Stimulated activated CD8-positive, alpha-beta memory T cell treated with anti-CD3 and anti-CD28 coated beads, Interleukin-4, amount 100 ng/mL, for 4 hours (primary cell): ENCODE measurements around the gene PACSIN2.
"Not testable (repeated sequence)": the region's sequence is repeated elsewhere in the genome, so short reads cannot be mapped to it uniquely, and the experiment has no call there.

Source experiments
- DNase-seq, 2 donors: peaks; one replicate each; pipeline ENCODE4 v3.0.0-alpha.2; 2020; ENCODE audit warnings: low read depth in 2 of 2, low spot score in 1 of 2

PACSIN2 gene

GRCh38 chr22:42928969-42929837, 85.7 kb downstream of the PACSIN2 start:
- DNase-seq = no peak

DNA sequence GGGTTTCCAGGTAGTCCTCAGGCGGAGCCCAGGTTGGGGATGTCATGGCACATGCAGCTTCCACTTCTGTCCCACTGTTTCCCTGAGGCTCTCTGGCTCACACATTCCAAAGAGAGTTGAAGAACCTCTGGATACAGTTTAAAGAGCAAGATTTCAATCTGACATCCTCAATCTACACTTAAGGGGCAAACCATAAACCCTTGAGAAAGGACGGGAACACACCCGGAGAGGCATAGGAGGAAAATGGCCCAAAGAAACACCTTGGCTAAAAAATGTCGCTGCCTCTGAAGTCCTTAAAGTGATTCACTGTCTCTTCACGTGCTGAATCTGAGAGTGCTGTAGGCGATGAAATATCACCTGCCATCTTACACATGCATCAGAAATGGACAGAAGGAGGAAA, 87.0 kb downstream of the PACSIN2 start:
- DNase-seq = no peak

- no peak for DNase-seq
Measured at GRCh38 chr22:42926768-42927167, 88.2 kb downstream of the PACSIN2 start.

DNA sequence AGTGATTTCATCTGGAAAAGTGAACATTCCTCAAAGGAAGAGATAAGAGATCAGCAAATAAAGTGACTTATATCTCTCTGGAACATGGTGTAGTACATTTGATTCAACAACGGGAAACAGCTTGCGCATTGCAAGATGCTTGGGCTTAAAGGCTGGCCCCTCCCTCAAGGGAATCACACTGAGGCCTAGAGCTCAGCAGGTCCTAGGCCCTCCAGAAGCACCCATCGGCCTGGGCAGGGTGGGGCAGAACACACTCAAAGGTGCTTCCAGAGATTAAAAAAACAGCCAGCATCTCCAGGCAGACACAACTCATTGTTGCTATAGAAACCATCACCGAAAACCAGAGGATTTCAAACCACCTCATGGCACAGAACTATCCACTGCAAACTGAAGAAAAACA, 88.8 kb downstream of the PACSIN2 start:
- DNase-seq = no peak

DNA sequence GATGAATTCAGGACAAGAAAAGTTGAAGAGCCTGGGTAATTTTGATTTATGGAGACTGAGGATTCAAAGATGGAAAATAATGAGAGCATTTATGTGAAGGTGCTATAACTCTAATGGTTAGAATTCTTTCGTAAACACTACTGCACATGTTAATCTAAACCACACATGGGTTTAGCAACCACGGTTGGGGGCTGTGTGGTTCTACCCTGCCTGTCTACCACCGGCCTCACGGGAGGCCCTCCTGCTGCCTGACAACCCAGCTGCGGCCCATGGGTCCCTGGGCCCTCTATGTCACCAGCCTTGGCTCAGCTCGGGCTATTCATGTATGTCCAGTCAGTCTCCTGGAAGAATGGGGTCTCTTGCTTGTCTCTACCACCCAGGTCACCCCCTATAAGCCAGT, 89.4 kb downstream of the PACSIN2 start:
- no peak for DNase-seq

GRCh38 chr22:42925031-42925430, 89.9 kb downstream of the PACSIN2 start:
- not testable (repeated sequence) for DNase-seq

- no peak for DNase-seq
Measured at GRCh38 chr22:42924436-42924835, 90.5 kb downstream of the PACSIN2 start.

DNA sequence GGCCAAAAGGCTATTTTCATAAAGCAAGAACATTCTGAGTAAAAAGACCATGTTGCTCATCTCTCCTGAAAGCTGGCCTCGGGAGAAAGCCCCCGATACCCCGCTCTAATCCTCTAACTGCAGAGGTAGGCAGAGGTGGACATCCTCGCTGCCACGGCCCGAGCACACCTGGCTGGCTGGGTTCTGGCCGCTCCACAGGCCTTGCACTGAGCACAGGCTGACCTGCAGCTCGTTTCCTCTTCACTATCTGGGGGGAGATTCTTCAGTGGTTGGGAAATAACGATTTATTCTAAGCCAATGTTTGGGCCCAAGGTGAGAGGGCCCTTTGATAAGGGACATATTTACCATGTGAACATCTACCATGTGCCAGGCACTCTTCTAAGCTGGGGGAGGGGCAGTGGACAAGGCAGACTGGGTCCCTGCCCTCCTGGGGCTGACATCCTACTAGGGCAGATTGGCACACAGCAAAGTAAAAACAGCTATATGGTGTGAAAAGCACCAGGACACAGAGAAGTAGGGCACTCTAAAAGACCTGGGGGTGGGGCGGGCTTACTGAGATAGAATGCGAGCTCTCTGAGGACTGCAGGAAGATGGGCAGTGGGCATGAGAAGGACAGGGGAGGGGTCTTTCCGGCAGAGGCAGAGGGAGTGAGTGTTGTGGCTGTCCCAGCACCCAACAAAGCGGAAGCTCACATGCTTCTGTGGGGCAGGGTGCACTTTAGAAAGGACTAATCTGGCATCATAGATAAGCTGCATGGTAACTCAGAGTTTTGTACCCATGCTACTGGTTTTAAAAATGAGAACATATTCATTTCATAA, 92.4 kb downstream of the PACSIN2 start:
- DNase-seq = no peak

GRCh38 chr22:42920101-42920820, 94.7 kb downstream of the PACSIN2 start:
- DNase-seq = no peak

GRCh38 chr22:42919199-42919598, 95.8 kb downstream of the PACSIN2 start:
- no peak for DNase-seq

- no peak for DNase-seq
Measured at GRCh38 chr22:42918500-42918899, 96.4 kb downstream of the PACSIN2 start.

GRCh38 chr22:42917358-42917757, 97.6 kb downstream of the PACSIN2 start:
- DNase-seq = not testable (repeated sequence)

DNA sequence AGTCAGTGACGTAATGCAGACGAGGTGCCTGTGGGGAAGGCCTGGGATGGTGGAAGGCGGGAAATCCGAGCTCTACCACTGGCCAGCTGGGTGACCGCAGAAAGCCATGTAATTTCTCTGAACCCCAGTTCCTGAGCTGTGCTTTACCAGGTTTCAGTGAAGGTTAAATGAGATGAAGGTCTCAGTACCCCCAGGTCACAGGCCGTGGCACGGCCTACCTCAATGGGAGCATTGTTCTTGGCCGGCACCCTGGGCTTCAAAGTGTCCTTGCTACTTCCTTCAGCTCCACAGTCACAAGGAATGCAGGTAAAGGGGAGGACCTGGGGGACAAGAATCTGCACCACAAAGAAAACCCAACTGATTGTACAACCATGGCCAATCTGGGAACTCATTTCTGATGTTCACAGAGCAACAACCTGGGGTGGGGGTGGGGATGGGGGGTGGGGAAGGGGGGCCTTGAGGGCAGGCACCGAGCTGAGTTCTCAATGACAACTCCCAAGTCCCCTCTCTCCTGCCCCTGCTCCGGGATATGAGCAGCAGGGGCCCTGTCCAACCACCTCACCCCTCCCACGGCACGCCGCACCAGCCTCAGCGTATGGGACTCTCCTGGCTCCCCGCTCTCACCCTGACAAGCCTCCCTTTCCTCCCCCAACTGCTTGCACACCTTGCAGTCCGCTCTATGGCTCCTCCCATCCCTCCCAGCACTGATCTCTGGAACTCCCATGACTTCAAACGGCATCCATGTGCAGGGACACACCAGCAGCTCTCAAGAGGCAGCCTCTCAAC, 98.8 kb downstream of the PACSIN2 start:
- DNase-seq = no peak

- DNase-seq = no peak
Measured at GRCh38 chr22:42914511-42915076, 100.4 kb downstream of the PACSIN2 start.

DNA sequence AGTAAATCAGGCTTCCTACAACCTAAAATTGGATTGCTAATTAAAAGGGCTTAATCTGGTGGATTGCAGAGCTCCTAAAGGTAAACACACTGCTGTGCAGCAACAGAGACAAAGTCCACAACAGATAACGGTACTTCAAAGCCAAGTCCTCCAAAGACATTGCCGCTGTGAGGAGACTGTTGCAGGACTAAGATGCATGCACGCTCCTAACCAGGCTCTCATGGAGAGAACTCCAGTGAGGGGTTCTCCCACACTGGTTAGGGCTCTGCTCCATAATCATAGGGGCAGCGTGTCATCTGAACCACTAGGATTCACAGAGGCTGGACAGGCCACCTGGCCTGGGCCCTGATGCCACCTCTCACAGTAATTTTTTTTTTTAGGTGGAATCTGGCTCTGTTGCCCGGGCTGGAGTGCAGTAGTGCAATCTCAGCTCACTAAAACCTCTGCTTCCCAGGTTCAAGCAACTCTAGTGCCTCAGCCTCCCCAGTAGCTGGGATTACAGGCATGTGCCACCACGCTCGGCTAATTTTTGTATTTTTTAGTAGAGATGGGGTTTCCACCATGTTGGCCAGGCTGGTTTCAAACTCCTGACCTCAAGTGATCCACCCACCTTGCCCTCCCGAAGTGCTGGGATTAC, 101.0 kb downstream of the PACSIN2 start:
- DNase-seq = no peak

GRCh38 chr22:42912059-42912458, 102.9 kb downstream of the PACSIN2 start:
- no peak for DNase-seq

DNA sequence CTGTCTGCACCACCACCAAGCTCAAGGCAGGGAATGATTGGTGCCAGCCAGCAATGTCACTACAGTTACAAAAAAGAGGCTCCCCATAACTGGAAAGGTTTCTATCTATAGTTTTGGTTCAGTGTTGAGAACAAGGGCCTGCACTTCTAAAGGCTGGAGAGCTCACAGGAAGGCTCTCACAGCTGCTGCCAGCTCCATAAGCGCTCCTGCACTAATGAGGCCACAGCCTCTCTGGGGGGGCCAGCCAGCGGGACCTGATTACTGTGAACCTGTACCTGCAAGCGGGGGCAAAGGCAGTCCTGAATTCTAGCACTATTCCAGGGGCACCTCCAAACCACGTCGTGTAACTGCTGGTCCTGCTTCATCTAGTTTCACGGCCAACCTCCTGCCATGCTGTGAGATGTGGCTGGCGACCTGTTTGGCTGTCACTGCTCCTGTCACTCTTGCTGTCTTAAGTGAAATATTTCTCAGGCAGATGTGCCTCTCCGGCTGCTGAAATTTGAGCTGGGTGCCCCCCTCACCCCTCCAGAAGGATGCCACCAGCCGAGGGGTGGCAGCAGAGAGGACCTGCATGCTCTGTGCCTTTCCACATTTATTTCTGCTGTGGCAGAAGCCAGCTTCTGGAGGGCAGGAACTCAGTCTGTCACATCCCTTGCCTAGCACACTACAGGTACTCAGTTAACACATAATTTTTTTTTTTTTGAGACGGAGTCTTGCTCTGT, 104.6 kb downstream of the PACSIN2 start:
- DNase-seq = no peak

DNA sequence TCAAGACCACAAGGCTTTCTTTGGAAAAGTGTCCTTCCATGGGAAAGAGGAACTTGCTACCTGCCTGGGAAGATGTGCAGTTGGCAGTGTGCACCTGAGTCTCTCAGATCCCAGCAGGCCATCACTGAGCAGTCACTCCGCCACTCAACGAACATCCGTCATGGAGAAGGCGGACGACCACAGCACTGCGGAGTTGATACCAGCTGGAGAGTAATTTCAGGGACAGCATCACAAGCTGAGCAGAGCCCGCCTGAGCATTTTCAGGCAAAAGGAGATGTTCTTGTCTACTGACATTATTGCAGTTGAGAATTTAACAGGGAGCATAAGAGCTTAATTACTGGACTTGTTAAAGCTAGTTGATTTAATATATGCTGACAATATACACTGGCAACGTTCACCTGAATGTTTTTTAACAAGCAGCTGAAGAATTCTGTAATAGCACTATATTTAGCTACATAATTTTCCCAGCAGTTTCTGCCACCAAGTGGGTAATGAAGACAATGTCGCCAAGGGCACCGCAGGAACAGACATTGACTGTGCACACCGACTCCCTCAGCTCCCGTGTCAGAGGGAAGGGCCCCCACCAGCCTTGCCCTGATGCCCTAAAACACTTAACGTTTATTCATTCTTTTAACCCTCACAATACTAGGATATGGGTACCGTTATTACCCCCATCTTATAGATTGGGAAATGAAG, 105.4 kb downstream of the PACSIN2 start:
- DNase-seq = no peak

GRCh38 chr22:42908374-42908746, 106.6 kb downstream of the PACSIN2 start:
- no peak for DNase-seq
